IMR-90 (cell line): ENCODE results near the gene NT5C1B. TPM values are rescaled to one million over a fixed set of nuclear protein-coding genes. Genes with fewer than 3 reads are reported as not detected.

Experiments used
- ATAC-seq: fragments of 200-7000 bp; cut with Tn5 transposase; 2 replicates; pipeline ENCODE4 v1.9.1; 2020; ENCODE audit warnings: low read depth, mild to moderate bottlenecking, moderate library complexity
- BruUV-seq: library from RNA; stranded (reverse); fragments of 400-500 nt; replicated peaks from 2 replicates; lab custom pipeline; 2021; lab: Mats Ljungman, UMichigan
- CTCF ChIA-PET: fragments of 300-600 bp; formaldehyde crosslinking; extraction: SDS; loops from one replicate; lab custom pipeline; 2021; ENCODE audit warnings: antibody characterized with exemption; lab: Yijun Ruan, JAX
- POLR2A ChIA-PET: fragments of 300-600 bp; sonication (Branson Sonifier 250); formaldehyde crosslinking; loops from one replicate; lab custom pipeline; 2022; ENCODE audit warnings: antibody characterized with exemption; ENCODE audit not compliant: unreplicated experiment; lab: Charles Lee
- DNase-seq: peaks from one replicate; pipeline ENCODE4 v3.0.0; 2013
- H2AFZ ChIP-seq: replicated peaks from 2 replicates; pipeline ENCODE3; 2013; ENCODE audit warnings: low read length, mild to moderate bottlenecking; ENCODE audit not compliant: poor library complexity
- H2AK5ac ChIP-seq: 2 replicates; pipeline ENCODE4 v1.6.1; 2013; ENCODE audit warnings: low read depth, low read length, inconsistent platforms
- H2AK9ac ChIP-seq: replicated peaks from 2 replicates; pipeline ENCODE3; 2013; ENCODE audit warnings: mild to moderate bottlenecking, low read depth, low read length, moderate library complexity; ENCODE audit not compliant: poor library complexity
- H2BK120ac ChIP-seq: 2 replicates; pipeline ENCODE4 v1.6.1; 2013; ENCODE audit warnings: low read depth, low read length, inconsistent platforms
- H2BK15ac ChIP-seq: 3 replicates; pipeline ENCODE4 v1.6.1; 2013; ENCODE audit warnings: low read depth, low read length, inconsistent platforms
- H2BK20ac ChIP-seq: 2 replicates; pipeline ENCODE4 v1.6.1; 2013; ENCODE audit warnings: low read depth, mild to moderate bottlenecking, inconsistent platforms, low read length, moderate library complexity
- H2BK5ac ChIP-seq: 2 replicates; pipeline ENCODE4 v1.6.1; 2013; ENCODE audit warnings: mild to moderate bottlenecking, low read depth, low read length, inconsistent platforms; ENCODE audit not compliant: poor library complexity, severe bottlenecking
- H3K14ac ChIP-seq: replicated peaks from 2 replicates; pipeline ENCODE4 v1.6.1; 2013; ENCODE audit warnings: low read depth, low read length, inconsistent platforms
- H3K18ac ChIP-seq: 2 replicates; pipeline ENCODE4 v1.6.1; 2013; ENCODE audit warnings: low read depth, low read length, control low read depth
- H3K23ac ChIP-seq: 2 replicates; pipeline ENCODE4 v1.6.1; 2013; ENCODE audit warnings: low read depth, low read length, inconsistent platforms
- H3K27ac ChIP-seq: 2 replicates; pipeline ENCODE4 v1.5.1; 2013; ENCODE audit warnings: mild to moderate bottlenecking, control low read depth, low read length; ENCODE audit not compliant: insufficient read depth
- H3K27me3 ChIP-seq: 2 replicates; pipeline ENCODE4 v1.6.1; 2013; ENCODE audit warnings: low read length; ENCODE audit not compliant: control insufficient read depth, insufficient read depth
- H3K36me3 ChIP-seq: 2 replicates; pipeline ENCODE4 v1.6.1; 2013; ENCODE audit warnings: low read length, mixed read lengths; ENCODE audit not compliant: control insufficient read depth, insufficient read depth
- H3K4ac ChIP-seq: 2 replicates; pipeline ENCODE4 v1.6.1; 2013; ENCODE audit warnings: low read depth, low read length, inconsistent platforms
- H3K4me1 ChIP-seq: 2 replicates; pipeline ENCODE4 v1.6.1; 2013; ENCODE audit warnings: low read length, mixed read lengths; ENCODE audit not compliant: control insufficient read depth, insufficient read depth
- H3K4me2 ChIP-seq: 2 replicates; pipeline ENCODE4 v1.6.1; 2013; ENCODE audit warnings: low read depth, mild to moderate bottlenecking, control low read depth, low read length, moderate library complexity
- H3K4me3 ChIP-seq: 2 replicates; pipeline ENCODE4 v1.5.1; 2013; ENCODE audit warnings: low read depth, mild to moderate bottlenecking, control low read depth, low read length, moderate library complexity; ENCODE audit not compliant: insufficient read depth
- H3K56ac ChIP-seq: 2 replicates; pipeline ENCODE4 v1.6.1; 2013; ENCODE audit warnings: low read length, inconsistent platforms; ENCODE audit not compliant: insufficient read depth; ENCODE audit errors: extremely low read depth
- H3K79me1 ChIP-seq, 2 experiments: 2 replicates each; pipeline ENCODE4 v1.6.1; 2013; ENCODE audit warnings: low read length in 2 of 2, inconsistent platforms in 1 of 2, low read depth in 1 of 2
- H3K9ac ChIP-seq: 2 replicates; pipeline ENCODE4 v1.6.1; 2013; ENCODE audit warnings: low read depth, low read length, control low read depth
- H3K9me1 ChIP-seq: 2 replicates; pipeline ENCODE4 v1.6.1; 2013; ENCODE audit warnings: low read length, inconsistent platforms; ENCODE audit not compliant: insufficient read depth
- H3K9me3 ChIP-seq: 2 replicates; pipeline ENCODE4 v1.6.1; 2013; ENCODE audit warnings: low read length; ENCODE audit not compliant: control insufficient read depth, insufficient read depth
- H4K20me1 ChIP-seq: 2 replicates; pipeline ENCODE4 v1.6.1; 2013; ENCODE audit warnings: low read length, inconsistent platforms; ENCODE audit not compliant: insufficient read depth
- H4K5ac ChIP-seq: 2 replicates; pipeline ENCODE4 v1.6.1; 2013; ENCODE audit warnings: mild to moderate bottlenecking, low read depth, low read length, control low read depth
- H4K8ac ChIP-seq, 2 experiments: 2 replicates each; pipeline ENCODE4 v1.6.1; 2013; ENCODE audit warnings: low read depth in 2 of 2, low read length in 2 of 2, control low read depth in 1 of 2, inconsistent platforms in 1 of 2
- H4K91ac ChIP-seq: 2 replicates; pipeline ENCODE4 v1.6.1; 2013; ENCODE audit warnings: low read depth, low read length, inconsistent platforms; ENCODE audit not compliant: insufficient read depth
- BHLHE40 ChIP-seq: fragments of 150-350 bp; IDR thresholded peaks from 2 replicates; pipeline ENCODE4 v1.6.1; 2016; ENCODE audit warnings: mild to moderate bottlenecking, low read depth, low read length
- CEBPB ChIP-seq: IDR thresholded peaks from 2 replicates; pipeline ENCODE4 v1.6.1; 2012; ENCODE audit warnings: low read depth, low read length, improper control_type of control experiment
- CHD1 ChIP-seq: IDR thresholded peaks from 2 replicates; pipeline ENCODE4 v1.6.1; 2012; ENCODE audit warnings: low read depth, low read length, improper control_type of control experiment
- CTCF ChIP-seq: conservative IDR thresholded peaks from 2 replicates; pipeline ENCODE4 v1.5.1; 2012; ENCODE audit warnings: mild to moderate bottlenecking, low read depth, low read length, improper control_type of control experiment
- ELK1 ChIP-seq: fragments of 150-350 bp; IDR thresholded peaks from 2 replicates; pipeline ENCODE4 v1.6.1; 2016; ENCODE audit warnings: low read depth, mild to moderate bottlenecking, low read length, moderate library complexity, borderline replicate concordance
- FOS ChIP-seq: fragments of 150-350 bp; IDR thresholded peaks from 2 replicates; pipeline ENCODE4 v1.6.1; 2016; ENCODE audit warnings: low read depth, low read length
- MAFK ChIP-seq: IDR thresholded peaks from 2 replicates; pipeline ENCODE4 v1.6.1; 2012; ENCODE audit warnings: low read depth, low read length, improper control_type of control experiment
- MAZ ChIP-seq: IDR thresholded peaks from 2 replicates; pipeline ENCODE4 v1.6.1; 2012; ENCODE audit warnings: low read depth, mild to moderate bottlenecking, low read length, improper control_type of control experiment, moderate library complexity, borderline replicate concordance
- MXI1 ChIP-seq: IDR thresholded peaks from 2 replicates; pipeline ENCODE4 v1.6.1; 2012; ENCODE audit warnings: low read depth, mild to moderate bottlenecking, low read length, moderate library complexity, borderline replicate concordance
- NFE2L2 ChIP-seq: fragments of 150-350 bp; IDR thresholded peaks from 2 replicates; pipeline ENCODE4 v1.6.1; 2016; ENCODE audit warnings: low read depth, mild to moderate bottlenecking, low read length
- POLR2A ChIP-seq: IDR thresholded peaks from 2 replicates; pipeline ENCODE4 v1.6.1; 2012; ENCODE audit warnings: mild to moderate bottlenecking, low read depth, low read length
- RAD21 ChIP-seq: IDR thresholded peaks from 2 replicates; pipeline ENCODE4 v1.6.1; 2012; ENCODE audit warnings: low read length, improper control_type of control experiment
- RCOR1 ChIP-seq: IDR thresholded peaks from 2 replicates; pipeline ENCODE4 v1.6.1; 2012; ENCODE audit warnings: mild to moderate bottlenecking, low read length, improper control_type of control experiment; ENCODE audit not compliant: insufficient replicate concordance
- RFX5 ChIP-seq: IDR thresholded peaks from 2 replicates; pipeline ENCODE4 v1.8.0; 2012; ENCODE audit warnings: low read depth, mild to moderate bottlenecking, low read length, moderate library complexity
- SMC3 ChIP-seq: fragments of 150-350 bp; IDR thresholded peaks from 2 replicates; pipeline ENCODE4 v1.6.1; 2016; ENCODE audit warnings: low read depth, mild to moderate bottlenecking, antibody characterized with exemption, low read length, moderate library complexity
- WGBS, 2 experiments: methylation state at CpG; one replicate each; pipeline versions ENCODE4 v1.1.5 to v1.1.7; 2013; ENCODE audit warnings: missing lambda C conversion rate in 2 of 2; ENCODE audit not compliant: insufficient read length in 1 of 2; ENCODE audit errors: extremely low coverage in 2 of 2; 5-methylcytosine and 5-hydroxymethylcytosine counted together
- dilution Hi-C: fragments of 300-500 bp; cut with HindIII; formaldehyde crosslinking; loops from one replicate; pipeline ENCODE4 v1.14.3; 2018; ENCODE audit warnings: low sequenced_read_pairs; ENCODE audit not compliant: unreplicated experiment
- in situ Hi-C: fragments of 300-500 bp; cut with MboI; formaldehyde crosslinking; loops from 3 replicates; pipeline ENCODE4 v1.14.3; 2019; ENCODE audit warnings: low sequenced_read_pairs, inconsistent platforms, mixed read lengths
- intact Hi-C: fragments of 100-400 bp; cut with micrococcal nuclease; formaldehyde crosslinking; loops from 2 replicates; pipeline ENCODE4 v1.10.0; 2022
- polyA plus RNA-seq, 3 experiments: library from polyadenylated mRNA; depleted of rRNA; stranded (reverse); fragments of >200 nt; gene quantifications; 2 replicates each; pipeline ENCODE4 v1.2.3, GENCODE V29; 2012; ENCODE audit warnings: low replicate concordance in 1 of 3
- total RNA-seq: library from RNA; depleted of rRNA; stranded (reverse); fragments of >200 nt; gene quantifications from 2 replicates; pipeline ENCODE4 v1.2.3, GENCODE V29; 2012

The NT5C1B gene
- total and polyA plus RNA-seq, 2 of the 4 experiments (the other 2 are of a cell fraction), result not detected

- H3K27me3 ChIP-seq, result no peaks in the 10 kb centered on the region
- H4K5ac ChIP-seq, result no peak overlapping the region
- H3K9me3 ChIP-seq, result no peaks in the 10 kb centered on the region
- BruUV-seq, result no TSS peak
- CTCF ChIA-PET, result interaction anchor here (2.0 kb wide), 1 partner anchor 219 kb away, joined by 9 read pairs; no protein-coding TSS in a partner anchor
- no CpG with 5 or more reads among the region's 2 CpGs for WGBS, 2 experiments
- H2BK120ac ChIP-seq, result no peak overlapping the region; the same call in 1 of the 2 replicates
- H2AK9ac ChIP-seq, result no peak overlapping the region
- POLR2A ChIA-PET, result no interaction called here
- no peak overlapping the region for H3K9ac ChIP-seq
- dilution Hi-C loops (no loop called here), in situ Hi-C loops (loop anchor here (5.0 to 25.0 kb wide), 4 partner anchors 220 to 1350 kb away; no protein-coding TSS in a partner anchor), intact Hi-C loops (loop anchor here (5.0 to 10.0 kb wide), 4 partner anchors 402 to 1340 kb away; no protein-coding TSS in a partner anchor)
- H2BK15ac ChIP-seq, result peak overlapping the region; percentile 59; the same call in 1 of the 3 replicates
- no peak overlapping the region for H3K4me2 ChIP-seq
- no peak overlapping the region for H2AFZ ChIP-seq
- ATAC-seq, result no peak
- H3K14ac ChIP-seq, result peak overlapping the region; percentile 57; the same call in 1 of the 2 replicates
- H3K18ac ChIP-seq, result peak overlapping the region; percentile 28; the same call in 1 of the 2 replicates
- DNase-seq, result peak; percentile 47
- H2BK20ac ChIP-seq, result no peak overlapping the region
- no peaks in the 10 kb centered on the region for H4K20me1 ChIP-seq
- H3K27ac ChIP-seq, result no peak overlapping the region
- no peak overlapping the region for H3K23ac ChIP-seq
- no peak overlapping the region for H2AK5ac ChIP-seq
- no peaks in the 10 kb centered on the region for H3K36me3 ChIP-seq
- no peak overlapping the region for H4K91ac ChIP-seq
- H3K4me3 ChIP-seq, result no peak overlapping the region
- peaks cover 12% of the 10 kb centered on the region for H3K4me1 ChIP-seq
- H3K79me1 ChIP-seq, result no peaks in the 10 kb centered on the region
- H4K8ac ChIP-seq, result no peak overlapping the region
- H2BK5ac ChIP-seq, result no peak overlapping the region
- H3K56ac ChIP-seq, result no peak overlapping the region
- H3K4ac ChIP-seq, result no peak overlapping the region
- H3K9me1 ChIP-seq, result peaks cover 8% of the 10 kb centered on the region
- TF ChIP-seq ELK1, result no peak
- TF ChIP-seq NFE2L2, result no peak
- TF ChIP-seq MAFK, result no peak
- no peak for TF ChIP-seq POLR2A
- no peak for TF ChIP-seq FOS
- TF ChIP-seq SMC3, result no peak
- no peak for TF ChIP-seq BHLHE40
- no peak for TF ChIP-seq CTCF
- no peak for TF ChIP-seq RFX5
- no peak for TF ChIP-seq MAZ
- TF ChIP-seq CEBPB, result no peak
- TF ChIP-seq RAD21, result no peak
- no peak for TF ChIP-seq MXI1
- no peak for TF ChIP-seq CHD1
- no peak for TF ChIP-seq RCOR1
These were observed 66.8 kb downstream of the NT5C1B start for GRCh38 chr2:18522484-18523146.
